ENCODE data around the gene CD48. TPM values are rescaled to one million over a fixed set of nuclear protein-coding genes. Genes with fewer than 3 reads are reported as not detected.

CD48 gene
- total RNA-seq, 1 experiment from 2014 or later, result not detected

DNA sequence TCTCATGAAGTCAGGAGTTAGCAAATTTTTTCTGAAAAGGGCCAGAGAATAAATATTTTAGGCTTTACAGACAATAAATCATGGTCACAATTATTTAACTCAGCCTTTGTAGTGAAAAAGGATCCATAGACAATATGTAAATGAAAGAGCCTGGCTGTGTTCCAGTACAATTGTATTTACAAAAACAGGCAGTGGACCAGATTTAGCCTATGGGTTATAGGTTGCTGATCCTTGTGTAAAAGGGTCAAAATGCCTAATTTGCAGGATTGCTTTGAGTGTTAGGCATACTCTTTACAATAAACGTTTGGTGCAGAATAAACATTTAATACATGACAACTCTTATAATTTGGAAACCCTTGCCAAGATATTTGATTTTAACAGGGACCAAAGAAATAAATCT lies 33.9 kb upstream of the CD48 start:
- intact Hi-C loops (cut with micrococcal nuclease; ENCODE audit: unreplicated experiment), result no loop called here
- CTCF ChIA-PET, result no interaction called here
- Histone ChIP-seq H3K36me3 (ENCODE audit: insufficient read depth, low read length, poor library complexity, severe bottlenecking) (no peaks in the 10 kb centered on the region), H3K9me3 (ENCODE audit: low read depth, low read length, poor library complexity, severe bottlenecking) (no peaks in the 10 kb centered on the region), H3K4me3 (ENCODE audit: low read depth, low read length, poor library complexity, severe bottlenecking) (no peak overlapping the region), H3K4me1 (ENCODE audit: insufficient read depth, low read length, poor library complexity, severe bottlenecking) (no peaks in the 10 kb centered on the region), H3K27ac (ENCODE audit: low read depth, low read length, poor library complexity, severe bottlenecking) (no peak overlapping the region), H3K27me3 (replicated peaks; ENCODE audit: insufficient read depth, low read depth, low read length, poor library complexity) (peaks cover 10% of the 10 kb centered on the region)
- no TSS peak for BruUV-seq (replicated peaks)
- TF ChIP-seq EZH2 (IDR thresholded peaks at IDR 0.05; ENCODE audit: borderline replicate concordance, low read depth, low read length, poor library complexity, severe bottlenecking), result no peak
- TF ChIP-seq, protein P1, sequence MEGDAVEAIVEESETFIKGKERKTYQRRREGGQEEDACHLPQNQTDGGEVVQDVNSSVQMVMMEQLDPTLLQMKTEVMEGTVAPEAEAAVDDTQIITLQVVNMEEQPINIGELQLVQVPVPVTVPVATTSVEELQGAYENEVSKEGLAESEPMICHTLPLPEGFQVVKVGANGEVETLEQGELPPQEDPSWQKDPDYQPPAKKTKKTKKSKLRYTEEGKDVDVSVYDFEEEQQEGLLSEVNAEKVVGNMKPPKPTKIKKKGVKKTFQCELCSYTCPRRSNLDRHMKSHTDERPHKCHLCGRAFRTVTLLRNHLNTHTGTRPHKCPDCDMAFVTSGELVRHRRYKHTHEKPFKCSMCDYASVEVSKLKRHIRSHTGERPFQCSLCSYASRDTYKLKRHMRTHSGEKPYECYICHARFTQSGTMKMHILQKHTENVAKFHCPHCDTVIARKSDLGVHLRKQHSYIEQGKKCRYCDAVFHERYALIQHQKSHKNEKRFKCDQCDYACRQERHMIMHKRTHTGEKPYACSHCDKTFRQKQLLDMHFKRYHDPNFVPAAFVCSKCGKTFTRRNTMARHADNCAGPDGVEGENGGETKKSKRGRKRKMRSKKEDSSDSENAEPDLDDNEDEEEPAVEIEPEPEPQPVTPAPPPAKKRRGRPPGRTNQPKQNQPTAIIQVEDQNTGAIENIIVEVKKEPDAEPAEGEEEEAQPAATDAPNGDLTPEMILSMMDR (conservative IDR thresholded peaks at IDR 0.05; ENCODE audit: low read depth, low read length), result no peak
- POLR2A ChIA-PET (ENCODE audit: low non-redundant PET), result no interaction called here
- no peak for DNase-seq (ENCODE audit: low spot score)

GRCh38 chr1:160744852-160745520 lies 33.4 kb upstream of the CD48 start:
- BruUV-seq (replicated peaks), result no TSS peak
- intact Hi-C loops (cut with micrococcal nuclease; ENCODE audit: unreplicated experiment), result no loop called here

DNA sequence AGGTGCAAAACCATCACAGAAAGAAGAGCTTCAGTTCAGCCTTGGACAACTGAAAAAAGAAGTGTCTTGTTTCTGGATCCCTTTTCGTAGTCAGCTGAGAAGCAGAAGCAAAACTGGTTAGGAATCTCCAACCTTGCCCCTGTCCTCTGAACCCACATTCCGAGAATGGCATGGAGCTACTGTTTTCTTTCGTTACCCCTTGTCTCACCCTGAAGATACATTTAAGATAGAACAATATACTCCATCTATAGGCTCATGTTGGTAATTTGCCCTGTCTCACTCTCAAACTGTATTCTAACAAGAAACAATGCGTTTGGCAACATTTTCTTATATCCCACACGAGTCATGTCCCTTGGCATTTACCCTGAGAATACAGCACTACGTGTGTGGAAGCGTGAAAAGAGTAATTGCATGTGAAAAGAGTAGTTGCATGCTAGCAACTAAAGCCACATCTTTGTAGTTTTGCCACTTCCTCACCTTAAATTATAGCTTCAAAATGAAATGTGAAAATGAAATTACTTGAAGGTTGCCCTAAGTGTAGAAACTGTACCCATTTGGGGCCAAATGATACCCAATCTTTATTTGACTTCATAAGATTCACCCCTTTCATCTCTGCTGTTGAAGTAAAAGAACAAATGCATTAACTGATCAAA lies 32.7 kb upstream of the CD48 start:
- no TSS peak for BruUV-seq (replicated peaks)
- H3K27me3 ChIP-seq (replicated peaks; ENCODE audit: insufficient read depth, low read depth, low read length, poor library complexity), result no peaks in the 10 kb centered on the region
- DNase-seq (ENCODE audit: low spot score), result no peak
- ChIA-PET POLR2A (ENCODE audit: low non-redundant PET) (no interaction called here), CTCF (no interaction called here)
- no peak overlapping the region for H3K27ac ChIP-seq (ENCODE audit: low read depth, low read length, poor library complexity, severe bottlenecking)
- no peaks in the 10 kb centered on the region for H3K4me1 ChIP-seq (ENCODE audit: insufficient read depth, low read length, poor library complexity, severe bottlenecking)
- no peak for TF ChIP-seq EZH2 (IDR thresholded peaks at IDR 0.05; ENCODE audit: borderline replicate concordance, low read depth, low read length, poor library complexity, severe bottlenecking)
- no peak overlapping the region for H3K4me3 ChIP-seq (ENCODE audit: low read depth, low read length, poor library complexity, severe bottlenecking)
- intact Hi-C loops (cut with micrococcal nuclease; ENCODE audit: unreplicated experiment), result no loop called here
- H3K9me3 ChIP-seq (ENCODE audit: low read depth, low read length, poor library complexity, severe bottlenecking), result no peaks in the 10 kb centered on the region
- no peaks in the 10 kb centered on the region for H3K36me3 ChIP-seq (ENCODE audit: insufficient read depth, low read length, poor library complexity, severe bottlenecking)

More at GRCh38 chr1:160744852-160745520, 33.4 kb upstream of the CD48 start:
- ChIA-PET POLR2A (ENCODE audit: low non-redundant PET) (no interaction called here), CTCF (no interaction called here)
- no peaks in the 10 kb centered on the region for H3K9me3 ChIP-seq (ENCODE audit: low read depth, low read length, poor library complexity, severe bottlenecking)
- no peaks in the 10 kb centered on the region for H3K36me3 ChIP-seq (ENCODE audit: insufficient read depth, low read length, poor library complexity, severe bottlenecking)
- H3K4me1 ChIP-seq (ENCODE audit: insufficient read depth, low read length, poor library complexity, severe bottlenecking), result no peaks in the 10 kb centered on the region
- no peak for DNase-seq (ENCODE audit: low spot score)
- H3K4me3 ChIP-seq (ENCODE audit: low read depth, low read length, poor library complexity, severe bottlenecking), result no peak overlapping the region
- H3K27ac ChIP-seq (ENCODE audit: low read depth, low read length, poor library complexity, severe bottlenecking), result no peak overlapping the region
- TF ChIP-seq EZH2 (IDR thresholded peaks at IDR 0.05; ENCODE audit: borderline replicate concordance, low read depth, low read length, poor library complexity, severe bottlenecking), result no peak
- TF ChIP-seq, protein P1 (conservative IDR thresholded peaks at IDR 0.05; ENCODE audit: low read depth, low read length), result no peak
- peaks cover 4% of the 10 kb centered on the region for H3K27me3 ChIP-seq (replicated peaks; ENCODE audit: insufficient read depth, low read depth, low read length, poor library complexity)
